Measurements from ENCODE around the gene GPR135. TPM values are rescaled to one million over a fixed set of nuclear protein-coding genes. Genes with fewer than 3 reads are reported as not detected.

The GPR135 gene
- total and polyA plus RNA-seq, 2 donors (not counting 1 experiment from before 2014, with no cell fraction given) = 2.1 to 3.0 TPM

DNA sequence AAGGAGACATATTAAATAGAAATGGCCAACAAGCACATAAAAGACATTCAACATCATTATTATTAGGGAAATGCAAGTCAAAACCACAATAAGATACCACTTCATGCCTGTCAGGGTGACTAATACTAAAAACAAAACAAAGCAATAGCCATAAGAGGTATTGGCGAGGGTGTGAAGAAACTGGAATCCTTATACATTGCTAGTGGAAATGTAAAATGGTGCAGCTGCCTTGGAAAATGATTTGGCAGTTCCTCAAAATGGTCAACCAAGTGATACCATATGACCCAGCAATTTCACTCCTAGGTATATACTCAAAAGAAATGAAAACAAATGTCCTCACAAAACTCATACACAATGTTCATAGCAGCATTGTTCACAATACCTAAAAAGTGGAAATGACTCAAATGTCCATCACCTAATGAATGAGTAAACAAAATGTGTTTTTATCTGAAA is 27.0 kb downstream of the GPR135 start:
- no peaks in the 10 kb centered on the region for H3K36me3 ChIP-seq (ENCODE audit: control insufficient read depth, insufficient read depth, low read length)
- no peaks in the 10 kb centered on the region for H3K27me3 ChIP-seq (ENCODE audit: control insufficient read depth, insufficient read depth, low read length)
- DNase-seq (ENCODE audit: low read depth in 2 of 2) = peak; percentile 81 to 91
- no peak overlapping the region for H3K27ac ChIP-seq (ENCODE audit: insufficient read depth, low read length)
- TF ChIP-seq, protein P1, sequence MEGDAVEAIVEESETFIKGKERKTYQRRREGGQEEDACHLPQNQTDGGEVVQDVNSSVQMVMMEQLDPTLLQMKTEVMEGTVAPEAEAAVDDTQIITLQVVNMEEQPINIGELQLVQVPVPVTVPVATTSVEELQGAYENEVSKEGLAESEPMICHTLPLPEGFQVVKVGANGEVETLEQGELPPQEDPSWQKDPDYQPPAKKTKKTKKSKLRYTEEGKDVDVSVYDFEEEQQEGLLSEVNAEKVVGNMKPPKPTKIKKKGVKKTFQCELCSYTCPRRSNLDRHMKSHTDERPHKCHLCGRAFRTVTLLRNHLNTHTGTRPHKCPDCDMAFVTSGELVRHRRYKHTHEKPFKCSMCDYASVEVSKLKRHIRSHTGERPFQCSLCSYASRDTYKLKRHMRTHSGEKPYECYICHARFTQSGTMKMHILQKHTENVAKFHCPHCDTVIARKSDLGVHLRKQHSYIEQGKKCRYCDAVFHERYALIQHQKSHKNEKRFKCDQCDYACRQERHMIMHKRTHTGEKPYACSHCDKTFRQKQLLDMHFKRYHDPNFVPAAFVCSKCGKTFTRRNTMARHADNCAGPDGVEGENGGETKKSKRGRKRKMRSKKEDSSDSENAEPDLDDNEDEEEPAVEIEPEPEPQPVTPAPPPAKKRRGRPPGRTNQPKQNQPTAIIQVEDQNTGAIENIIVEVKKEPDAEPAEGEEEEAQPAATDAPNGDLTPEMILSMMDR (conservative IDR thresholded peaks at IDR 0.05 in 1 of 2, IDR thresholded peaks at IDR 0.05 in 1 of 2; ENCODE audit: low read depth in 1 of 2, low read length in 2 of 2) = no peak
- no peak for TF ChIP-seq EZH2 (IDR thresholded peaks at IDR 0.05; ENCODE audit: low read length, missing control alignments)
- H3K79me2 ChIP-seq (ENCODE audit: control insufficient read depth, insufficient read depth, low read length) = no peaks in the 10 kb centered on the region
- H3K9me3 ChIP-seq (ENCODE audit: control insufficient read depth, insufficient read depth, low read depth, low read length) = no peaks in the 10 kb centered on the region
- H3K4me1 ChIP-seq (ENCODE audit: control insufficient read depth, extremely low read depth, insufficient read depth, low read length) = peaks cover 15% of the 10 kb centered on the region
- no peaks in the 10 kb centered on the region for H4K20me1 ChIP-seq (ENCODE audit: control insufficient read depth, extremely low read depth, insufficient read depth, low read length)
- no peak overlapping the region for H2AFZ ChIP-seq (ENCODE audit: low read length)
- H3K4me2 ChIP-seq (ENCODE audit: extremely low read depth, insufficient read depth, low read length) = peak overlapping the region; percentile 26
- no peak overlapping the region for H3K9ac ChIP-seq (ENCODE audit: insufficient read depth, low read length)
- no peak overlapping the region for H3K4me3 ChIP-seq (replicated peaks in 1 of 4; ENCODE audit: control extremely low read depth in 1 of 4, insufficient read depth in 1 of 4, low read depth in 3 of 4, low read length in 4 of 4)

DNA sequence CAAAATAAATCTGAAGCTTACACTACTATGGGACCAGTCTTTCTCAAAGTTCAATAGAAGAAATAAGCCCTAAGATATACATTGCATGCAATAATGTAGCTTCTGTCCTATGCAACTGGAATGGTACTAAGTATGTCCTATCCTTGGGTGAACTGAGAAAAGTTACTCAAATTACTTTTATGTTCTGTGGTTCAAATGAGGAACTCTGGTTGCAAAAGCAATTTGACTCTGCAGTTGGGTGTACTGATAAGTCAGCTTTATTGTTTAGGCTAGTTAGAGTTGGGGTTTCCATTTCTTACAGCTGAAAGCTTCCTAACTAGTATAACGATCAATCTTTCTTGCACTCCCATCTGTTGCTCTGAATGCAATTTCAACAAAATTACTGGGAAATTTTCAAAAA is 29.2 kb downstream of the GPR135 start:
- Histone ChIP-seq H4K20me1 (ENCODE audit: control insufficient read depth, extremely low read depth, insufficient read depth, low read length) (no peaks in the 10 kb centered on the region), H3K4me1 (ENCODE audit: control insufficient read depth, extremely low read depth, insufficient read depth, low read length) (peaks cover 15% of the 10 kb centered on the region), H3K36me3 (ENCODE audit: control insufficient read depth, insufficient read depth, low read length) (no peaks in the 10 kb centered on the region), H3K4me2 (ENCODE audit: extremely low read depth, insufficient read depth, low read length) (no peak overlapping the region), H2AFZ (ENCODE audit: low read length) (no peak overlapping the region), H3K27me3 (ENCODE audit: control insufficient read depth, insufficient read depth, low read length) (no peaks in the 10 kb centered on the region), H3K79me2 (ENCODE audit: control insufficient read depth, insufficient read depth, low read length) (no peaks in the 10 kb centered on the region), H3K9me3 (ENCODE audit: control insufficient read depth, insufficient read depth, low read depth, low read length) (no peaks in the 10 kb centered on the region), H3K9ac (ENCODE audit: insufficient read depth, low read length) (no peak overlapping the region), H3K27ac (ENCODE audit: insufficient read depth, low read length) (no peak overlapping the region), H3K4me3 (replicated peaks in 1 of 4; ENCODE audit: control extremely low read depth in 1 of 4, insufficient read depth in 1 of 4, low read depth in 3 of 4, low read length in 4 of 4) (no peak overlapping the region)
- no peak for TF ChIP-seq EZH2 (IDR thresholded peaks at IDR 0.05; ENCODE audit: low read length, missing control alignments)
- TF ChIP-seq, protein P1 (conservative IDR thresholded peaks at IDR 0.05 in 1 of 2, IDR thresholded peaks at IDR 0.05 in 1 of 2; ENCODE audit: low read depth in 1 of 2, low read length in 2 of 2) = no peak
- DNase-seq (ENCODE audit: low read depth in 2 of 2) = no peak

DNA sequence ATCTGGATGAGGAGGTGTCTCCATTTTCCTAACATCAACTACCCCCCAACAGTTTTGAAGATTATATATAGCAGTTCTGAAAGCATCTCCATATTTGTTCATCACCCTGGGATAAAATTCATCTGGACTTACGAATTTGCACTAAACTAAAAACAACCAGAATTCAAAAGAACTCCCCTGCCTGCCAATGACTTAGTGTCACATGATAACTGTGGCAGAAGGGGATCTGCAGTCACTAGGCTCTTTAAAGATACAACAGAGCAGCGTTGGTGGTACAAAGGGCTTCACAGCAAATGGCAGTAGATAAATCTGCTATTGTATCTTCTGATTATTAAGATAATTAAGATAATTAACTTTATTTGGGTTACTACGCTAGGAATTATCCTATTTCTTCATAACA is 30.1 kb downstream of the GPR135 start:
- H3K79me2 ChIP-seq (ENCODE audit: control insufficient read depth, insufficient read depth, low read length) = no peaks in the 10 kb centered on the region
- no peaks in the 10 kb centered on the region for H3K27me3 ChIP-seq (ENCODE audit: control insufficient read depth, insufficient read depth, low read length)
- no peaks in the 10 kb centered on the region for H3K36me3 ChIP-seq (ENCODE audit: control insufficient read depth, insufficient read depth, low read length)
- no peak for DNase-seq (ENCODE audit: low read depth in 2 of 2)
- no peak for TF ChIP-seq EZH2 (IDR thresholded peaks at IDR 0.05; ENCODE audit: low read length, missing control alignments)
- TF ChIP-seq, protein P1 (conservative IDR thresholded peaks at IDR 0.05 in 1 of 2, IDR thresholded peaks at IDR 0.05 in 1 of 2; ENCODE audit: low read depth in 1 of 2, low read length in 2 of 2) = no peak
- no peak overlapping the region for H3K27ac ChIP-seq (ENCODE audit: insufficient read depth, low read length)
- H3K9ac ChIP-seq (ENCODE audit: insufficient read depth, low read length) = no peak overlapping the region
- no peak overlapping the region for H3K4me2 ChIP-seq (ENCODE audit: extremely low read depth, insufficient read depth, low read length)
- H3K4me1 ChIP-seq (ENCODE audit: control insufficient read depth, extremely low read depth, insufficient read depth, low read length) = peaks cover 11% of the 10 kb centered on the region
- no peak overlapping the region for H2AFZ ChIP-seq (ENCODE audit: low read length)
- no peak overlapping the region for H3K4me3 ChIP-seq (replicated peaks in 1 of 4; ENCODE audit: control extremely low read depth in 1 of 4, insufficient read depth in 1 of 4, low read depth in 3 of 4, low read length in 4 of 4)
- H3K9me3 ChIP-seq (ENCODE audit: control insufficient read depth, insufficient read depth, low read depth, low read length) = no peaks in the 10 kb centered on the region
- H4K20me1 ChIP-seq (ENCODE audit: control insufficient read depth, extremely low read depth, insufficient read depth, low read length) = no peaks in the 10 kb centered on the region
